BJ (cell line): Measurements from ENCODE around the gene C18orf32. TPM values are rescaled to one million over a fixed set of nuclear protein-coding genes. Genes with fewer than 3 reads are reported as not detected.
"Not testable (repeated sequence)": the region's sequence is repeated elsewhere in the genome, so short reads cannot be mapped to it uniquely, and the experiment has no call there.

ENCODE experiments used
- CTCF ChIA-PET: fragments of 350-600 bp; formaldehyde crosslinking; extraction: SDS; loops from one replicate; lab custom pipeline; 2021; ENCODE audit warnings: antibody characterized with exemption, inconsistent platforms; lab: Yijun Ruan, JAX
- POLR2A ChIA-PET: fragments of 300-600 bp; sonication (Branson Sonifier 250); formaldehyde crosslinking; extraction: SDS; loops from one replicate; lab custom pipeline; 2021; ENCODE audit warnings: antibody characterized with exemption; lab: Charles Lee
- DNase-seq: peaks from one replicate; pipeline ENCODE4 v3.0.0-alpha.2; 2011; ENCODE audit warnings: low read depth
- H3K27me3 ChIP-seq: 2 replicates; pipeline ENCODE4 v1.6.0; 2011; ENCODE audit warnings: low read length; ENCODE audit not compliant: control insufficient read depth, insufficient read depth
- H3K36me3 ChIP-seq: 2 replicates; pipeline ENCODE4 v1.5.1; 2011; ENCODE audit warnings: low read length; ENCODE audit not compliant: control insufficient read depth, insufficient read depth
- H3K4me3 ChIP-seq: 2 replicates; pipeline ENCODE4 v1.5.1; 2011; ENCODE audit warnings: low read depth, mild to moderate bottlenecking, control low read depth, low read length
- CTCF ChIP-seq: IDR thresholded peaks from 2 replicates; pipeline ENCODE4 v1.5.1; 2011; ENCODE audit warnings: low read depth, mild to moderate bottlenecking, control low read depth, inconsistent platforms, low read length, moderate library complexity; ENCODE audit not compliant: insufficient read depth
- polyA plus RNA-seq: library from polyadenylated mRNA; depleted of rRNA; stranded (reverse); fragments of >200 nt; gene quantifications from 2 replicates; pipeline ENCODE4 v1.2.3, GENCODE V29; 2011

The C18orf32 gene
- polyA plus RNA-seq, 1 experiment, result 9.4 TPM

- CTCF ChIA-PET, result interaction anchor here (0.6 to 2.9 kb wide), 2 partner anchors 12 to 70 kb away, joined by 3 to 8 read pairs; no protein-coding TSS in a partner anchor
- TF ChIP-seq CTCF, result no peak
Measured at GRCh38 chr18:49476664-49477411, 10.2 kb downstream of the C18orf32 start.

GRCh38 chr18:49474935-49475334, 12.1 kb downstream of the C18orf32 start:
- DNase-seq, H3K36me3 ChIP-seq, H3K4me3 ChIP-seq, POLR2A ChIA-PET, H3K27me3 ChIP-seq: not testable (repeated sequence)
- CTCF ChIA-PET, result interaction anchor here (2.9 kb wide), 1 partner anchor 10 kb away, joined by 8 read pairs; no protein-coding TSS in a partner anchor

More at GRCh38 chr18:49476664-49477411, 10.2 kb downstream of the C18orf32 start:
- H3K27me3 ChIP-seq, result no peaks in the 10 kb centered on the region
- H3K4me3 ChIP-seq, result no peak overlapping the region
- H3K36me3 ChIP-seq, result peaks cover 3% of the 10 kb centered on the region; the same call in 1 of the 2 replicates
- no peak for DNase-seq
- POLR2A ChIA-PET, result no interaction called here

- CTCF ChIA-PET, result interaction anchor here (2.9 kb wide), 1 partner anchor 9 kb away, joined by 8 read pairs; no protein-coding TSS in a partner anchor
- no peak for DNase-seq
- TF ChIP-seq CTCF, result no peak
- peaks cover 1% of the 10 kb centered on the region; the same call in 1 of the 2 replicates for H3K27me3 ChIP-seq
- no peaks in the 10 kb centered on the region for H3K36me3 ChIP-seq
- POLR2A ChIA-PET, result no interaction called here
- no peak overlapping the region for H3K4me3 ChIP-seq
Measured at GRCh38 chr18:49473721-49474120, 13.3 kb downstream of the C18orf32 start.

GRCh38 chr18:49472459-49472858, 14.6 kb downstream of the C18orf32 start:
- TF ChIP-seq CTCF, result no peak
- POLR2A ChIA-PET, result no interaction called here
- DNase-seq, result no peak
- Histone ChIP-seq H3K36me3 (no peaks in the 10 kb centered on the region), H3K4me3 (no peak overlapping the region), H3K27me3 (peaks cover 1% of the 10 kb centered on the region; the same call in 1 of the 2 replicates)
- CTCF ChIA-PET, result no interaction called here

GRCh38 chr18:49471532-49471931, 15.5 kb downstream of the C18orf32 start:
- ChIA-PET CTCF (interaction anchor here (1.3 to 1.4 kb wide), 2 partner anchors 9 to 11 kb away, joined by 3 to 4 read pairs; partner anchors contain the start of gene DYM), POLR2A (no interaction called here)
- no peak for TF ChIP-seq CTCF
- Histone ChIP-seq H3K4me3 (no peak overlapping the region), H3K27me3 (peaks cover 1% of the 10 kb centered on the region; the same call in 1 of the 2 replicates), H3K36me3 (no peaks in the 10 kb centered on the region)
- DNase-seq, result no peak
